ENCODE results near the gene LAMA2.

LAMA2 gene

DNA sequence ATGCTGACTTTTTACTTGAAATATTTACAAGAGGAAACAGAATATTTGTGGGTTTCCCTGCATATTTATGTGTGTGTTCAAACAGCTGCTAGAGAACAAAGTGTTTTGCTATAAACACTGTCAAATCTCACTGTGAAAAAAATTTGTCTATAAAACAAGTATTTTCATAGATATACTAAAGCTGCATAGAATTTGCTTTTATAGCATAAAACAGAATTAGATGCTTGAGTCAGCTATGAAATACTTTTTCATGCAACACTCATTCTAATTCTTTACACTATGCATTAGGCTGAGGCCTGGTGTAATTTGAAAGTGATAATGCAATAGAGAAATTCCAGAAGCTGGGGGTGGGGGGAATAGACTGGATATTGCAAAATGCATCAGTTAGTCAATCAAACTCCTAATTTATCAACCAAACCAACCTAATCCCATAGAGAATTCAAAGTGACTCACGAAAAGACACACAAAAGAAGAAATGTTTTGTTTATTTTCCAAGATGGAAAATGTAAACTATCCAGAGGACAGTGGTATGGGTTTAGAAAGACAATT lies 148.2 kb downstream of the LAMA2 start:
- no peak overlapping the region for H3K4me3 ChIP-seq (replicated peaks; ENCODE audit: low read depth, low read length)
- peak; percentile 61 for DNase-seq (ENCODE audit: low read depth)
- TF ChIP-seq, protein P1, sequence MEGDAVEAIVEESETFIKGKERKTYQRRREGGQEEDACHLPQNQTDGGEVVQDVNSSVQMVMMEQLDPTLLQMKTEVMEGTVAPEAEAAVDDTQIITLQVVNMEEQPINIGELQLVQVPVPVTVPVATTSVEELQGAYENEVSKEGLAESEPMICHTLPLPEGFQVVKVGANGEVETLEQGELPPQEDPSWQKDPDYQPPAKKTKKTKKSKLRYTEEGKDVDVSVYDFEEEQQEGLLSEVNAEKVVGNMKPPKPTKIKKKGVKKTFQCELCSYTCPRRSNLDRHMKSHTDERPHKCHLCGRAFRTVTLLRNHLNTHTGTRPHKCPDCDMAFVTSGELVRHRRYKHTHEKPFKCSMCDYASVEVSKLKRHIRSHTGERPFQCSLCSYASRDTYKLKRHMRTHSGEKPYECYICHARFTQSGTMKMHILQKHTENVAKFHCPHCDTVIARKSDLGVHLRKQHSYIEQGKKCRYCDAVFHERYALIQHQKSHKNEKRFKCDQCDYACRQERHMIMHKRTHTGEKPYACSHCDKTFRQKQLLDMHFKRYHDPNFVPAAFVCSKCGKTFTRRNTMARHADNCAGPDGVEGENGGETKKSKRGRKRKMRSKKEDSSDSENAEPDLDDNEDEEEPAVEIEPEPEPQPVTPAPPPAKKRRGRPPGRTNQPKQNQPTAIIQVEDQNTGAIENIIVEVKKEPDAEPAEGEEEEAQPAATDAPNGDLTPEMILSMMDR (IDR thresholded peaks at IDR 0.05; ENCODE audit: low read length, missing control alignments) = no peak

DNA sequence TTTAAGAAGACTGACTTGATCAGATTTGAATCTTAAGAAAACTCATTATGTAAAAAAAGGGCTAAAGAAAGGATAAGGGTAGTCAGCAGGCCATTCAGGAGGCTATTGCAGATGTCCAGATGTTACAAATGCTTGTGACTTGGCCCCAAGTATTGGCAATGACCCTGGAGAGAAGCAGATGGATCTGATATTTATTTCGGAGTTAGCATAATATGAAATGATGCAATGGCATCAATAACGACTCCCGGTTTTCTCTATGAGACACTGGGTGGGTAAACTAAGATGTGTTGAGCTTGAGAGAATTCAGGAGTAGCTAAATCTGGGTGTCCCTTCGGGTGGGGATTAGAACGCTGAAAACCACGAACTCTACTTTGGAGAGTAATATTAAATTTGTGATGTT lies 149.7 kb downstream of the LAMA2 start:
- TF ChIP-seq, protein P1 (IDR thresholded peaks at IDR 0.05; ENCODE audit: low read length, missing control alignments) = no peak
- DNase-seq (ENCODE audit: low read depth) = no peak

DNA sequence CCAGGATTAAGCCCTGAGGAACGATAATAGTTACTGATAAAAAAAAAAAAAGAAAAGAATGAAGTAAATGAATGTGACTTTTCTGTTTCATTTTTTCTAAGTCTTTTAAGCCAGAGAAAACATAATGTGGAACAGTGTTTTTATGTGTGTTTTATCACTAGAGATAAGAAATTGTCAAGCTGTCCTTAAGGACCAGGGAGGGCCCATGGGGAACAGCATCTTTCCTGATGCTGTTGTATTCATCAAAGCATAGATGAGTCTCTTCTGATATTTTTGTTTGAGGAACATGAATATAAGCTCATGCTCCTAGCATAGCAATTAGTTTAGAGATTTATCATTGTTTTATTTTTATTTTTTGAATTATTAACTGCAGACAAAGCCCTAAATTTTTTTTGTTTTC lies 150.2 kb downstream of the LAMA2 start:
- DNase-seq (ENCODE audit: low read depth) = no peak
- TF ChIP-seq, protein P1 (IDR thresholded peaks at IDR 0.05; ENCODE audit: low read length, missing control alignments) = no peak

More for the DNA sequence above, 149.7 kb downstream of the LAMA2 start:
- H3K4me3 ChIP-seq (replicated peaks; ENCODE audit: low read depth, low read length) = no peak overlapping the region

DNA sequence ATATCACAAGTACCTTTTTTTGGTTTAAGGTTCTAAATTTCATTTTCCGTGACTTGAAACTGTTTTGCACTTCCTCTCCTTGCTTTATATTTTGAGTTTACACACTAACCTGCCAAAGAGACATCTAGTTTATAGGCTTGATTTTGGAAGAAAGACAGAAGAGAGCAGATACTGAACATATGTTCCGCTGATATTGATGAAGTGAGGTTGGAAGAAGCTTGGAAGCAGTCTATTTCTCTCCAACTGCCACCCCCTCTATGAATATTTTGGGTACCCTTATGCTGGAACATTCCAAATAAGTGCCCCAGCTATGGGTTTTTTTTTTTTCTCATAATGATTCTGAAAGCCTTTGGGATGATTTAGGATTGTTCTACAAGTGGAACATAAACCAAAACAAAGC lies 150.6 kb downstream of the LAMA2 start:
- TF ChIP-seq, protein P1 (IDR thresholded peaks at IDR 0.05; ENCODE audit: low read length, missing control alignments) = no peak
- DNase-seq (ENCODE audit: low read depth) = no peak
- H3K4me3 ChIP-seq (replicated peaks; ENCODE audit: low read depth, low read length) = no peak overlapping the region

More for the DNA sequence above, 150.2 kb downstream of the LAMA2 start:
- H3K4me3 ChIP-seq (replicated peaks; ENCODE audit: low read depth, low read length) = no peak overlapping the region

DNA sequence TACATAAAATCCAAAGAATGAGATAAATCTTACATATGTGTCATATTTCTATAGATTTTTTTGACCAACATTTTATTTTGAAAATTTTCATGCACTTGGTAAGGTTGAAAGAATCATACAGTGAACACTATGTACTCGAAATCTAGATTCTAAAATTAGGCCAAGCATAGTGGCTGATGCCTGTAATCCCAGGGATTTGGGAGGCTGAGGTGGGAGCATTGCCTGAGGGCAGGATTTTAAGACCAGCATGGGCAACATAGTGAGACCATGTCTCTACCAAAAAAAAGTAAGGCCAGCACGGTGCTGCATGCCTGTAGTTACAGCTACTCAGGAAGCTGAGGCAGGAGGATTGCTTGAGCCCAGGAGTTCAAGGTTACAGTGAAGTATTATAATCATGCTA lies 158.6 kb downstream of the LAMA2 start:
- no peak overlapping the region for H3K4me3 ChIP-seq (replicated peaks; ENCODE audit: low read depth, low read length)
- TF ChIP-seq, protein P1 (IDR thresholded peaks at IDR 0.05; ENCODE audit: low read length, missing control alignments) = no peak
- no peak for DNase-seq (ENCODE audit: low read depth)

DNA sequence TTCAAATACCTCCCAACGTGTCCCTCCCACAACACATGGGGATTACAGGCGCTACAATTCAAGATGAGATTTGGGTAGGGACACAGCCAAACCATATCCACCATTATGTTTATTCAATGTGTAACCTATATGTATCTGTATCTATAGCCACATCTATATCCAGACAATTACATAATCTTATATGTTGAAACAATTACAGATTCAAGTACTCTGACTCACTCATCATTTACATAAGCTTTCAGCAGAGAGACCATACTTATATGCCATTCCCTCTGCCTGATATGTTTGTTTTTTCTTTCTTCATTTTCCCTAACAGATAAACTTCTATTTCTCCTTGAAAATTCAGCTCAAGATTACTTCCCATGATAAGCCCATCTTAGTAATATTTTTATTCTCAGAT lies 163.6 kb downstream of the LAMA2 start:
- DNase-seq (ENCODE audit: low read depth) = no peak
- TF ChIP-seq, protein P1 (IDR thresholded peaks at IDR 0.05; ENCODE audit: low read length, missing control alignments) = no peak
- H3K4me3 ChIP-seq (replicated peaks; ENCODE audit: low read depth, low read length) = no peak overlapping the region

DNA sequence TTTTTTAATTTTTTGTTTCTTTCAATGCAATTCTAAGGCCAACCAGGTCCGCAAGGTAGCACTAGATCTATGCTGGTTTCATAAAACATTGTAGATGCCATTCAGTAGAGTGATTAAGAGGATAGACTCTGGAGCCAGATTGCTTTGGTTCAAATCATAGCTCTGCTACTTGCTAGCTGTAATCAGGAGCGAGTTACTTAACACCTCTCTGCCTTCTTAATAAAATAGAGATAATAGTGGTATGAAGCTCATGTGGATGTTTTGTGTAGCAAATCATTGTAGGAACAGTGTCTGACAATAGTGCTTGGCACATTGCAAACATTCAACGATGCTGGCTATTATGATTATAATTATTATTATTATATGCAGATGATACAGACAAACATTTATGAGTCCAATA lies 164.9 kb downstream of the LAMA2 start:
- H3K4me3 ChIP-seq (replicated peaks; ENCODE audit: low read depth, low read length) = no peak overlapping the region
- no peak for DNase-seq (ENCODE audit: low read depth)
- TF ChIP-seq, protein P1 (IDR thresholded peaks at IDR 0.05; ENCODE audit: low read length, missing control alignments) = no peak

Measured in fibroblast of pulmonary artery (primary cell).